Ovary (tissue), 3 donors: ENCODE measurements around the gene SGK1.

Source experiments
- CTCF ChIP-seq, 3 donors: fragments of 450-650 bp in 2 of 3; fragments of 200-600 bp in 1 of 3; IDR thresholded peaks; one replicate each; pipeline versions ENCODE4 v1.5.1 to v1.8.0; 2016 to 2022; ENCODE audit warnings: antibody characterized with exemption in 3 of 3, mild to moderate bottlenecking in 1 of 3
- POLR2A ChIP-seq: fragments of 450-650 bp; IDR thresholded peaks from one replicate; pipeline ENCODE4 v1.6.1; 2017; ENCODE audit warnings: antibody characterized with exemption, mild to moderate bottlenecking, moderate library complexity
- donor health status: DM: no; HTN: no; CAD: no.

- peak in 1 of 3 donors; percentile 4 for TF ChIP-seq CTCF (IDR thresholded peaks at IDR 0.05)
- peak; percentile 14 for TF ChIP-seq POLR2A
Measured at GRCh38 chr6:134175532-134176263, 142.2 kb downstream of the SGK1 start.
